ENCODE measurements around the gene ADGRD2. TPM values are rescaled to one million over a fixed set of nuclear protein-coding genes. Genes with fewer than 3 reads are reported as not detected.

Gene ADGRD2
- total and polyA plus RNA-seq, 2 of the 13 experiments (the other 11 are each of a cell fraction or from before 2014, with no cell fraction given) = not detected

- TF ChIP-seq MAZ (IDR thresholded peaks at IDR 0.05; ENCODE audit: borderline replicate concordance, low read depth, low read length) (no peak), MAZ (CRISPR knock-in tag; IDR thresholded peaks at IDR 0.05; ENCODE audit: low read depth) (0 out of 2 replicates have a peak, but pooled peaks have one; percentile 53), ZNF644 (CRISPR knock-in tag; IDR thresholded peaks at IDR 0.05; ENCODE audit: low read depth) (no peak), MED8 (CRISPR knock-in tag; IDR thresholded peaks at IDR 0.05; ENCODE audit: insufficient replicate concordance) (peak; percentile 14), CAMTA2 (CRISPR knock-in tag; IDR thresholded peaks at IDR 0.05; ENCODE audit: borderline replicate concordance) (no peak), ASH2L (IDR thresholded peaks at IDR 0.05; ENCODE audit: insufficient read length, low read depth, low read length) (peak; percentile 51), CREM (IDR thresholded peaks at IDR 0.05) (no peak), CREM (CRISPR knock-in tag; IDR thresholded peaks at IDR 0.05) (no peak), SIN3B (IDR thresholded peaks at IDR 0.05; ENCODE audit: low read length) (no peak), PRDM15 (CRISPR knock-in tag; IDR thresholded peaks at IDR 0.05) (no peak), ZNF331 (CRISPR knock-in tag; IDR thresholded peaks at IDR 0.05) (peak; percentile 75; the same call in 1 of the 2 replicates), TIGD3 (CRISPR knock-in tag; IDR thresholded peaks at IDR 0.05; ENCODE audit: borderline replicate concordance) (no peak), KLF12 (CRISPR knock-in tag; IDR thresholded peaks at IDR 0.05; ENCODE audit: borderline replicate concordance) (no peak), NFATC3 (CRISPR knock-in tag; IDR thresholded peaks at IDR 0.05) (no peak), E2F1 (CRISPR knock-in tag; IDR thresholded peaks at IDR 0.05) (no peak), KLF15 (CRISPR knock-in tag; IDR thresholded peaks at IDR 0.05; ENCODE audit: borderline replicate concordance) (no peak), ZNF333 (CRISPR knock-in tag; IDR thresholded peaks at IDR 0.05; ENCODE audit: borderline replicate concordance) (peak; percentile 44; the same call in 1 of the 2 replicates), MIER3 (CRISPR knock-in tag; IDR thresholded peaks at IDR 0.05; ENCODE audit: borderline replicate concordance) (0 out of 2 replicates have a peak, but pooled peaks have one; percentile 11), CENPX (CRISPR knock-in tag; IDR thresholded peaks at IDR 0.05) (no peak), ZNF414 (CRISPR knock-in tag; IDR thresholded peaks at IDR 0.05) (peak; percentile 78; the same call in 1 of the 2 replicates)
- TF ChIP-seq, protein P1, sequence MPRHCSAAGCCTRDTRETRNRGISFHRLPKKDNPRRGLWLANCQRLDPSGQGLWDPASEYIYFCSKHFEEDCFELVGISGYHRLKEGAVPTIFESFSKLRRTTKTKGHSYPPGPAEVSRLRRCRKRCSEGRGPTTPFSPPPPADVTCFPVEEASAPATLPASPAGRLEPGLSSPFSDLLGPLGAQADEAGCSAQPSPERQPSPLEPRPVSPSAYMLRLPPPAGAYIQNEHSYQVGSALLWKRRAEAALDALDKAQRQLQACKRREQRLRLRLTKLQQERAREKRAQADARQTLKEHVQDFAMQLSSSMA (CRISPR knock-in tag; IDR thresholded peaks at IDR 0.05) = no peak
These were observed 57.0 kb downstream of the ADGRD2 start, which contains the start of gene NR5A1 (continued) for GRCh38 chr9:124506931-124507879.

Measured in HepG2 (cell line).